ENCODE results near the gene MRPS2.
"Not testable (repeated sequence)": the region's sequence is repeated elsewhere in the genome, so short reads cannot be mapped to it uniquely, and the experiment has no call there.

Gene MRPS2

GRCh38 chr9:135512904-135513303, 12.4 kb downstream of the MRPS2 start:
- no peak for TF ChIP-seq CTCF (IDR thresholded peaks at IDR 0.05; ENCODE audit: control insufficient read depth, insufficient read depth, low read depth, low read length, missing control alignments)
- DNase-seq (ENCODE audit: low read depth), result no peak
- no peak overlapping the region for H3K4me3 ChIP-seq (ENCODE audit: control insufficient read depth, low read depth, low read length)

GRCh38 chr9:135513351-135513846, 12.9 kb downstream of the MRPS2 start:
- H3K4me3 ChIP-seq (ENCODE audit: control insufficient read depth, low read depth, low read length), result no peak overlapping the region
- DNase-seq (ENCODE audit: low read depth), result no peak
- TF ChIP-seq CTCF (IDR thresholded peaks at IDR 0.05; ENCODE audit: control insufficient read depth, insufficient read depth, low read depth, low read length, missing control alignments), result no peak

- H3K4me3 ChIP-seq (ENCODE audit: control insufficient read depth, low read depth, low read length); DNase-seq (ENCODE audit: low read depth): not testable (repeated sequence)
These were observed 13.4 kb downstream of the MRPS2 start for GRCh38 chr9:135513906-135514305.

GRCh38 chr9:135514342-135515082, 14.0 kb downstream of the MRPS2 start:
- TF ChIP-seq CTCF (IDR thresholded peaks at IDR 0.05; ENCODE audit: control insufficient read depth, insufficient read depth, low read depth, low read length, missing control alignments), result no peak
- DNase-seq (ENCODE audit: low read depth), result no peak
- no peak overlapping the region for H3K4me3 ChIP-seq (ENCODE audit: control insufficient read depth, low read depth, low read length)

GRCh38 chr9:135515083-135515951, 14.8 kb downstream of the MRPS2 start:
- TF ChIP-seq CTCF (IDR thresholded peaks at IDR 0.05; ENCODE audit: control insufficient read depth, insufficient read depth, low read depth, low read length, missing control alignments), result no peak
- no peak overlapping the region for H3K4me3 ChIP-seq (ENCODE audit: control insufficient read depth, low read depth, low read length)
- no peak for DNase-seq (ENCODE audit: low read depth)

GRCh38 chr9:135516132-135516860, 15.8 kb downstream of the MRPS2 start:
- no peak for DNase-seq (ENCODE audit: low read depth)
- TF ChIP-seq CTCF (IDR thresholded peaks at IDR 0.05; ENCODE audit: control insufficient read depth, insufficient read depth, low read depth, low read length, missing control alignments), result no peak
- no peak overlapping the region for H3K4me3 ChIP-seq (ENCODE audit: control insufficient read depth, low read depth, low read length)

Measured in AG09309 (cell line).